Testis (tissue), 2 donors: ENCODE measurements around the gene PSMB1.

ENCODE experiments used
- CTCF ChIP-seq, 3 experiments: fragments of 450-650 bp in 2 of 3; fragments of 200-600 bp in 1 of 3; sonication (generic) in 1 of 3; IDR thresholded peaks; one replicate each; pipeline ENCODE4 v1.5.1; 2016 to 2019; ENCODE audit warnings: antibody characterized with exemption in 3 of 3, mild to moderate bottlenecking in 2 of 3, moderate library complexity in 1 of 3
- POLR2A ChIP-seq: fragments of 450-650 bp; IDR thresholded peaks from one replicate; pipeline ENCODE4 v1.6.1; 2017; ENCODE audit warnings: antibody characterized with exemption, mild to moderate bottlenecking, moderate library complexity

GRCh38 chr6:170545405-170545804 lies 7.7 kb downstream of the PSMB1 start:
- no peak for TF ChIP-seq POLR2A
- TF ChIP-seq CTCF (IDR thresholded peaks at IDR 0.05) = no peak
